Right hindlimb (tissue), 1 donor: ENCODE results near the gene OSBP2.
"Not testable (repeated sequence)": the region's sequence is repeated elsewhere in the genome, so short reads cannot be mapped to it uniquely, and the experiment has no call there.

ENCODE experiments used
- DNase-seq: peaks from one replicate; pipeline ENCODE4 v3.0.0-alpha.2; 2018

Gene OSBP2

DNA sequence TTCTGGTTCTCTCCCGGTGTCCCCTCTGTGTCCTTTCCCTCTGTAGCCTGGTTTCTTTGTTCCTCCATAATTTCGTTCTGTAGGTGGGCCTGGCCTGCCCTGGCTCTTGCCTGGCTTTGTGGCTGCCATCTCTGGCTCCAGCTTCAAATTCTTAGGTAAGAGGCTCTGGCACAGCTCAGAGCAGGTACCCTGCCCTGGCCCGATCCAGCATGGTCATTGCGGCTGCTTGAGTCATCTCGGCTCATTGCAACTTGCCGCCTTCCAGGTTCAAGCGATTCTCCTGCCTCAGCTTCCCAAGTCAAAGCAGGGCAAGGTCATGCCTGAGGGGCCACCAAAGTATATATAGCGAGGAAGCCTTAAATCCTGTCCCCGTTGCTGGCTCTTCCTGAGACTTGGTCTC lies 76.0 kb downstream of the OSBP2 start:
- no peak for DNase-seq

DNA sequence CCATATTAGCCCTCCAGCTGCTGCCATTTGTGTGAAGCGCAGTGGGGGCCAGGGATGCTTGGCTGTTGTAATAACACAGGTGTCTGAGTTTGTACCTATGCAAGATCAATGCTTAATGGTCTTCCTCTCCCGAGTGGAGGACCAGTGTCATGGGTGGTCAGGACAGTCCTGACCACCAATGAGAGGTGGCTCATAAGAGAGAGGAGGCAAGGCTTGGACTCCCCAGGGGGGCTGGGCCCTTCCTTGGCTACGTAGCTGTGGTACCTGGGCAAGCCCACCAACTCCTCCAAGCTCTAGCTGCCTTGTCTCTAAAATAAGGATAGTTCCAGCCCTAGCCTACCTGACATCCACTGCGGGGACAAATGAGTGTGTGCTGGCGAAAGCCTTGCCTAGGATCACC lies 79.2 kb downstream of the OSBP2 start:
- DNase-seq: no peak

DNA sequence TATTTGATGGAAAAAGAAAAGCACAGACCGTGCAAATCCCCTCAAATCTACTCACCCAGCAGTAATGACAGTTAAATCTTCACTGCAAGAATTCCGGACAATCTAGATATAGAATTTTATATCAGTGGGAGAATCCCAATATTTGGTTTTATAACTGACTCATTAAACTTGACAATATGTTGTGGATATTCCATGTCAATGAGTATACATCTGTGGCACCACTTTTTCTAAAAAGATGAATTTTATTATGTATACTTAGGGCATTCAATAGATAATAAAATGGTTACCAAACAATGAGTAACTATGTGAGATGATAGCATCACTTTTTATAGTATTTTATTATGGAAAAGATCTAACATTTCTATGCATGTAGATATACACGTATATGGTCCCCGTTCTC lies 79.9 kb downstream of the OSBP2 start:
- no peak for DNase-seq

- DNase-seq: no peak
Measured at GRCh38 chr22:30776476-30776875, 81.8 kb downstream of the OSBP2 start.

DNA sequence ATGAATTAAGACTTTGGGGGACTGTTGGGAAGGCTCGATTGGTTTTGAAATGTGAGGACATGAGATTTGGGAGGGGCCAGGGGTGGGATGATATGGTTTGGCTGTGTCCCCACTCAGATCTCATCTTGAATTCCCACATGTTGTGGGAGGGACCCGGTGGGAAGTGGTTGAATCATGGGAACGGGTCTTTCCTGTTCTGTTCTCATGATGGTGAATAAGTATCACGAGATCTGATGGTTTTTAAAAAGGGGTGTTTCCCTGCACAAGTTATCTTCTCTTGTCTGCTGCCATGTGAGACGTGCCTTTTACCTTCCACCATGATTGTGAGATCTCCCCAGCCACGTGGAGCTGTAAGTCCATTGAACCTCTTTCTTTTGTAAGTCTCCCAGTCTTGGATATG lies 82.5 kb downstream of the OSBP2 start:
- DNase-seq: not testable (repeated sequence)

GRCh38 chr22:30777587-30777986 lies 82.9 kb downstream of the OSBP2 start:
- peak; percentile 62 for DNase-seq

GRCh38 chr22:30778261-30778660 lies 83.6 kb downstream of the OSBP2 start:
- no peak for DNase-seq

DNA sequence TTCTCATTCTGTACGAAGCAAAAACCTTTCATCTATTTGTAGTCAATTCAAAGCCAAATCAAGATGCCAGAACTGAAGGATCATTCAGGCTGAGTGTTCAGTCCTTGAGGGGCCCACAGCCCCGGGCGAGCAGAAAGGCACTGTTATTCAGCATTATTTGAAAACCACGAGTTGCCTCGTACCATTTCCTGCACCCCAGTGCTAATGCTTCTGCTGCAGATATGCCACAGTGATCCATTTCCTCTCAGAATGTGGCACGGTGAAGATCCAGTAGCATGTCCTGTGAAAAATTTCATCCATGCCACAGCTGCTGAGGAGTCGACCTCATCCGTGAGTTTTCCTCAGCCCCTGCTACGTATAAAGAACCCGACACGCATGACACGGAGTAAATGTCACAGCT lies 85.4 kb downstream of the OSBP2 start:
- no peak for DNase-seq

DNA sequence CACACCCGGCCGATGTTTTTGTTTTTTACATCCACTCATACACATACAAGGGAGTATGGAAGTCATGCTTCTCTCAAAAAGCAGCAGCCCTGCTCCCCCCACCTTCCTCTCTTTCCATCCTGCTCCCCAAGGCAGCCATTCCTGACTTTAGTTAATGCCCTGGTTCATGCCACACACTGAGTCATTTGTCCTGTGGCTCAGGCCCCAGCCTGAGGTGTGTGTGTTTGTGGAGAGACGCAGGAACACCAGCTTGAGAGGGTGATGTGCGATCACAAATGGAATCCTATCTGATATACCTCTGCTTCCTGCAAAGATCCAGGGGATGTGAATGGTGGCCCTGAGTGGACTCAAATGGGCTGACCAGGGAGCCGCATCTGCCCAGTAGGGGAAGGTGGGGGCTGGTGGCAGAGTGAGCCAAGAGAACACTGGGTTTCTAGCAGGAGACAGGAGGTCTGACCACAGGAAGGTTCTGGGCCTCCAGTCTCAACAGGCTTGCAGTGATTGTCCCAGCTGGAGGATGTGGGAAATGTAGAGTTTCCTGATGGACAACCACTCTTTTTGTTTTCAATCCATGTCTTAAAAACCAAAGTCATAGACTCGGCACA lies 86.7 kb downstream of the OSBP2 start:
- DNase-seq: no peak

- no peak for DNase-seq
Measured at GRCh38 chr22:30782613-30783012, 87.9 kb downstream of the OSBP2 start.

DNA sequence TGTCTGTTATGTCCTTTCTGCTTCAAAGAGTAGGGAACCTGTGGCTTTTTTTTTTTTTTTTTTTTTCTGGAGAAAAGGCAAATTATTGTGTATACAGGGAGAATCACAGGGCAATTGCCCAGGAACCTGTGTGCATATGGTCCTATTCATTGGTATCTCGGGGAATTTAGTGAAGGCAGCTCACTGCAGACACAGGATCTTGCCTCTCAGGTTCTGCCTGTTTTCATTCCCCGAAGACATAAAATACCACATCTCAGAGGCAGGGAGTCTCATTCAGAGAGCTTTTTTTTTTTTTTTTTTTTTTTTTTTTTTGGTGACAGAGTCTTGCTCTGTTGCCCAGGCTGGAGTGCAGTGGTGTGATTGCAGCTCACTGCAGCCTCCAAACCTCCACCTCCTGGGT lies 88.3 kb downstream of the OSBP2 start:
- DNase-seq: no peak

- DNase-seq: no peak
Measured at GRCh38 chr22:30785527-30785926, 90.9 kb downstream of the OSBP2 start.

- no peak for DNase-seq
Measured at GRCh38 chr22:30790366-30790765, 95.7 kb downstream of the OSBP2 start.

DNA sequence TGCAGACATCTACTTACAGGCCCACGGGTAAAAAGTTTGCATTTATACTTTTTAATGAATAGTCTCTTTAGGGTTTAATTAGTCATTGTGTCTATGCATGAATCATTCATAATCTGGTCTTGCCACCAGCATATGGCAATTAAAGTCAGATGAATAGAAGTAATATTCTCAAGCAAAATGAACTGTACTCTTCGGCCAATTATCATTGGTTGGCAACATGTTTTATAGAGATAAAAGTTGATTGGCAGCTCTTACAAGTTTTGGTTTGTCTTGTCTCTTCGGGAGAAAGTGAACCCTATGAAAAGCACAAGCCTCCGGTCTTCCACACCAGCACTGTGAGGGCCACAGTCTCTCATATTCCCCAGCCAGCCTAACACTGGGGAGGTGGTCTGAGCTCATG lies 97.8 kb downstream of the OSBP2 start:
- no peak for DNase-seq

- no peak for DNase-seq
Measured at GRCh38 chr22:30795118-30795517, 100.4 kb downstream of the OSBP2 start.

DNA sequence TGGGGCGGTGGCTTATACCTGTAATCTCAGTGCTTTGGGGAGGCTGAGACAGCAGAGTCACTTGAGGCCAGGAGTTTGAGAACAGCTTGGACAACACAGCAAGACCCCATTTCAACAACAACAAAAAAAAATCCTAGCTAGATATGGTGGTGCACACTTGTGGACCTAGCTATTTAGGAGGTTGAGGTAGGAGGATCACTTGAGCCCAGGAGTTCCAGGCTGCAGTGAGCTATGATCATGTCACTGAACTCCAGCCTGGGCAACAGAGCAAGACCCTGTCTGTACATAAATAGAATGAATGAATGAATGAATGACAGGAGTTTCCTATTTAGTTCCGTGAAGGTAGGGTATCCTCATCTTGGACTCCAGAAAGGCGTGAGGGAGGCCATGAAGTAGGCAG lies 107.0 kb downstream of the OSBP2 start:
- DNase-seq: no peak

DNA sequence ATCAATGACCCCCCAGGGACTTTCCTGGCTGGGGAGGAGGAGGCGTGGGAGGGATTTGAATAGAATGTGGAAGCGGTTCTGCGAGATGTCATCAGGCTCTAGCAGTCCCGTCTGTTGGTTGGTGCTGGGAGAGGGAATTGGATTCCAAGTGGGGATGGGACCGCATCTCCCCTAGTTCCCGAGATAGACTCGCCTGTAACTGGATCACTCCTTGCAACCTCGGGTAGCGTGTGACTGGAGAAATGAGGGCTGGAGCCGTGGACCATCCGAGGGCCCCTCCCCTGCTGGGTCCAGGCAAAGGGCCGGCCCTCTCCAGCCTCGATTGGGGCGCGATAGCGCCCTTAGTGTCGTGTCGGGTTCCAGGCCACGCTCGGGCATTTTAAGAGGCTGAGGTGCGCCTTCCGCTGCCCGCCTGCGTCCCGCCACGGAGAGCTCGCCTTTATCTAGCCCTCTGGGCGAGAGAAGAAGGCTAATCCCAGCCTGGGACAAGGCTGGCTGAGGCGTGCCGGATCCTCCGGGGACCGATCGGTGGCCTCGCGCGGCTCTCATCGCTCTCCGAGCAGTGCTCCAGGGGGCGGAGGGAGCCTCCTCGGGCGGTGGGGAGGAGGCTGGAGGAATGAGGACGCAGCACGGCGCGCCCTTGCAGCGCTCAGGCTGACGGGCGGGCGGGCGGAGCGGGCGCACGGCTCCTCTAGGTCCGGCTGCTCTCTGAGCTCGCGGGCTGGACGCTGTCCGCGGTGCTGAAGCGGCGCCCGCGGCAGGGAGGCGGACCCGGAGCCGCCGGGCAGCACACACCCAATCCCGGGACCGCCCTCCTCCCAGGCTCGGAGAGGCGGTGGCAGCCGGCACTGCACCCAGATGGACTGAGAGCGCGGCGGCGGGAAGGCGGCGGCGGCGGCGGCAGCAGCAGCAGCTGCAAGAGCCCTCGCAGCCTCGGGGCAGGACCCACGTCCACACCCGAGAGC lies 107.8 kb downstream of the OSBP2 start:
- peak; percentile 94 for DNase-seq

- no peak for DNase-seq
Measured at GRCh38 chr22:30803679-30804078, 109.0 kb downstream of the OSBP2 start.

- DNase-seq: no peak
Measured at GRCh38 chr22:30804626-30805025, 110.0 kb downstream of the OSBP2 start.

DNA sequence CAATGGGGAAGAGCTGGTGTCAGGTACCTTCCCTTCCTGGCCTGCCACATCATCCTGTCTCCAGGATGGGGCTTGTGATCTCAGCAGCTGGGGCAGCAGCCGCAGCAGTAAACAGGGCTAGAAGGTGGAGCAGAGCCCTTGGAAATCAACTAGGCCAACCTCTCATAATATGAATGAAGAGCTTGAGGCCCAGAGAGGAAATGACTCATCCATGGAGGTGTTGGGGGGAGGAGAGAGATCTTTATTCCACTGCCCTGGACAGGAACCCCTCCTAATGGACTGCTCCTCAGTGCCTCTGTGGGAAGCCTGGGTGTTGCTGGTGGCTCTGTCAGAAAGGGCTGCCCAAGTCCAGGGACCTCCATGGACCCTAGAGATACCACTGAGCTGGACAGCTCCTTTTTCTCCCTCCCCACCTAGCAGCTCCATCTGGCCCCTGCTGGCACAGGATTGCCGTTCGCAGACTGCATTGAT lies 111.8 kb downstream of the OSBP2 start:
- no peak for DNase-seq

DNA sequence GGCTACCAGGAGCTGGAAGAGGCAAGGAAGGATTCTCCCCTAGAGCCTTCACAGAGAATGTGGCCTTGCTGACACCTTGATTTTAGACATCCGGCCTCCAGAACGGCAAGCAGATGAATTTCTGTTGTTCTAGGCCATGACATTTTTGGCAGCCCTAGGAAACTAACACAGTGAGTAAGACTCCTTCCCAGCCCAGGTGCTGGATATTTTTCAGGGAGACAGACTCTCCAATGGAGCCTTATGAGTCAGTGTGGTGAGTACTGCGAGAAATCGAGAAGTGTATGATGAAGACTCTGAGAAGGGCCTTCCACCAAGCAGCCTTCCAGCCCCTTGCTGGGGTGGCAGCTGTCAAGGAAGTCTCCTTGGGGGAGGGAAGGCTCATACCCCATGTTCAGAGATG lies 114.4 kb downstream of the OSBP2 start:
- DNase-seq: no peak

GRCh38 chr22:30810105-30810504 lies 115.4 kb downstream of the OSBP2 start:
- no peak for DNase-seq

DNA sequence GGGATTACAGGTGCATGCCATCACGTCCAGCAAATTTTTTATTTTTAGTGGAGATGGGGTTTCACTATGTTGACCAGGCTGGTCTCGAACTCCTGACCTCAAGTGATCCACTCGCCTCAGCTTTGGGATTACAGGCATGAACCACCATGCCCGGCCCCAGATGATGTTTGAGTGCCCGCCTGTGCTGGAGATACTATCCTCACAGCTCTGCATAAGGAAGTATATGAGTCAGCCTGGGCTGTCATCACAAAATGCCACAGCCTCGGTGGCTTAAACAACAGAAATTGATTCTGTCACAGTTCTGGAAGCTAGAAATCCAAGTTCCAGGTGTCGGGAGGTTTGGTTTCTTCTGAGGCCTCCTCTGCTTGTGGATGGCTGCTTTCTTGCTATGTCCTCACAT lies 119.3 kb downstream of the OSBP2 start:
- no peak for DNase-seq

GRCh38 chr22:30816413-30816812 lies 121.7 kb downstream of the OSBP2 start:
- DNase-seq: no peak
